Lower lobe of right lung (tissue), 2 donors: ENCODE results near the gene SSH2. TPM values are rescaled to one million over a fixed set of nuclear protein-coding genes. Genes with fewer than 3 reads are reported as not detected.

ENCODE experiments used
- ATAC-seq, 2 donors: fragments of 200-7000 bp; cut with Tn5 transposase; one replicate each; pipeline ENCODE4 v1.9.1; 2020 to 2022; ENCODE audit warnings: mild to moderate bottlenecking in 2 of 2, moderate library complexity in 2 of 2
- DNase-seq: peaks from one replicate; pipeline ENCODE4 v3.0.0-alpha.2; 2020
- H3K27ac ChIP-seq: fragments of 200-600 bp; one replicate; pipeline ENCODE4 v1.8.0; 2022
- H3K27me3 ChIP-seq: fragments of 200-600 bp; one replicate; pipeline ENCODE4 v1.8.0; 2022; ENCODE audit warnings: low read depth
- H3K36me3 ChIP-seq: fragments of 200-600 bp; one replicate; pipeline ENCODE4 v1.8.0; 2022; ENCODE audit warnings: mild to moderate bottlenecking
- H3K4me1 ChIP-seq: fragments of 200-600 bp; one replicate; pipeline ENCODE4 v1.8.0; 2022
- H3K4me3 ChIP-seq: fragments of 200-600 bp; one replicate; pipeline ENCODE4 v1.8.0; 2022; ENCODE audit warnings: mild to moderate bottlenecking
- H3K9me3 ChIP-seq: fragments of 200-600 bp; one replicate; pipeline ENCODE4 v1.8.0; 2022
- intact Hi-C: fragments of 100-400 bp; cut with DNase I; formaldehyde crosslinking; loops from one replicate; pipeline ENCODE4 v1.11.0; 2022
- total RNA-seq: library from RNA; stranded (reverse); fragmentation: NEBNext Ultra II Directional; extraction: Animal tissue kit (Norgen Biotek cat#: 25700); gene quantifications from one replicate; pipeline ENCODE4 v1.2.1, GENCODE V29; 2021
- TF ChIP-seq, protein P1 (sequence below): fragments of 200-600 bp; IDR thresholded peaks from one replicate; pipeline ENCODE4 v1.8.0; 2022; ENCODE audit warnings: antibody characterized with exemption, mild to moderate bottlenecking
- donor health status: DM: no; HTN: yes; CAD: no; lungs with severe emphysema.

The SSH2 gene
- total RNA-seq, 1 donor from 2014 or later: 105 TPM

DNA sequence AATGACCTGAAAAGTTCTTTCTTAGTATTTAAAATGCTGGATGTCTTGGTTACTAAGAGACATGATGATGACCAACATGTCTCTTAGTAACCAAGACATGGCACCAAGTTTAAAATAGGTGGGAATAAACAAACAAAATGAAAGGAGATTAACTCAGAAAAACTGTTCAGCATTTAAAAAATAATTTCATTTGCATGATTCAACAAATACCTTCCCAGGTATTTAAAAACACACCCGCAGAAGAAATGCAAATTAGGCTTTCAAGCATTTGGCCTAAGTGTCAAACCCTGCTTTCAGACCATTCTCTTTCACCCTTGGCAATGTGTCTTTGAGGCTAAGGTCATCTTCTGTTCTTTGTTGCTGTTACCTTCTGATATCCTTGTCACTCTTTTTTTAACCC, 215.9 kb downstream of the SSH2 start:
- no peaks in the 10 kb centered on the region for H3K36me3 ChIP-seq
- intact Hi-C loops: no loop called here
- peak overlapping the region; percentile 21 for H3K27ac ChIP-seq
- DNase-seq (no peak), ATAC-seq (no peak)
- no peak overlapping the region for H3K4me3 ChIP-seq
- no peaks in the 10 kb centered on the region for H3K9me3 ChIP-seq
- peaks cover 55% of the 10 kb centered on the region for H3K4me1 ChIP-seq
- TF ChIP-seq, protein P1, sequence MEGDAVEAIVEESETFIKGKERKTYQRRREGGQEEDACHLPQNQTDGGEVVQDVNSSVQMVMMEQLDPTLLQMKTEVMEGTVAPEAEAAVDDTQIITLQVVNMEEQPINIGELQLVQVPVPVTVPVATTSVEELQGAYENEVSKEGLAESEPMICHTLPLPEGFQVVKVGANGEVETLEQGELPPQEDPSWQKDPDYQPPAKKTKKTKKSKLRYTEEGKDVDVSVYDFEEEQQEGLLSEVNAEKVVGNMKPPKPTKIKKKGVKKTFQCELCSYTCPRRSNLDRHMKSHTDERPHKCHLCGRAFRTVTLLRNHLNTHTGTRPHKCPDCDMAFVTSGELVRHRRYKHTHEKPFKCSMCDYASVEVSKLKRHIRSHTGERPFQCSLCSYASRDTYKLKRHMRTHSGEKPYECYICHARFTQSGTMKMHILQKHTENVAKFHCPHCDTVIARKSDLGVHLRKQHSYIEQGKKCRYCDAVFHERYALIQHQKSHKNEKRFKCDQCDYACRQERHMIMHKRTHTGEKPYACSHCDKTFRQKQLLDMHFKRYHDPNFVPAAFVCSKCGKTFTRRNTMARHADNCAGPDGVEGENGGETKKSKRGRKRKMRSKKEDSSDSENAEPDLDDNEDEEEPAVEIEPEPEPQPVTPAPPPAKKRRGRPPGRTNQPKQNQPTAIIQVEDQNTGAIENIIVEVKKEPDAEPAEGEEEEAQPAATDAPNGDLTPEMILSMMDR: no peak
- no peaks in the 10 kb centered on the region for H3K27me3 ChIP-seq

DNA sequence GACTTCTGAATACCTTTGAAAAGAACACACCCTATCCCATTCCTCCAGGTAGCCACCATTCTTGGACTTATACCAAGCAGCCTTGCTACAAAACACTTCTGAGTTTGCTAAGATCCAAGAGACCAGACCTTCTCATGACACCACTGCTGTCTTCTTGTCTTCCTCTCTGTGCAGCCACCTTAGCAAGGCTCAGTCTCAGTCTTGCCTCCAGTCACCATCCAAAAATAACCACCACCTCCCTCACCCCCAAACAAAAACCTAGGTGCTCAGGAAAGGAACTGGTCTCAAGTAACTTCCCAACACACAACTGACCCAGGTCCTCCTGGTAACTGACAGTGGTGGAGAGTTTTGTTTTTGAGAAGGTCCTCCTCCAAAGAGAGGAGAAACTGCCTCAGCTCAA, 216.4 kb downstream of the SSH2 start:
- Histone ChIP-seq H3K27me3 (no peaks in the 10 kb centered on the region), H3K27ac (peak overlapping the region; percentile 21)

DNA sequence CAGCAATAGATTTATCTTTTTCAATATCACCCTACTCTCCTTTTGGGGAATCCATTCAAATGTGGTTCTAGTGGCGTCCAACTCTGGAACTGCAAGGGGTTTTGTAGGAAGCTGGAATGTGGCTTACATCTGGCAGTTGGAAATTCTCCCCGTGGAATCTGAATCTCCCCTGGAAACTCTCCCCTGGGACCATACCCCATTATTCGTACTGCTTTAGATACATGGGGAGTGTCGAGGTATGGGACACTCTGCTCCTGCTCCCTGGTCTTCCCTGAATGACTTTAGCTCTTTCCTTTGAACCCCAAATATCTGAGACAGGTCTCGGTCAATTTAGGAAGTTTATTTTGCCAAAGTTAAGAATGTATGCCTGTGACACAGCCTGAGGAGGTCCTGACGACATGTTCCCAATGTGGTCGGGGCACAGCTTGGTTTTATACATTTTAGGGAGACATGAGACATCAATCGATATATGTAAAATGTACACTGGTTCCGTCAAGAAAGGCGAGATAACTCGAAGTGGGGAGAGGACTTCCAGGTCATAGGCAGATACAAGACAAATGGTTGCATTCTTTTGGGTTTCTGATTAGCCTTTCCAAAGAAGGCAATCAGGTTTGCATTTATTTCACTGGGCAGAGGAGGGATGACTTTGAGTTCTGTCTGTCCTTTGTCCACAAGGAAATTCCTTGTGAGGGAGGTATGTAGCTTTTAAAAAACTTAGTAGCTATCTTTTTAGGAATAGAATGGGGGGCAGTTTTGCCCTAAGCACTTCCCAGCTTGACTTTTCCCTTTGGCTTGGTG, 218.2 kb downstream of the SSH2 start:
- H3K9me3 ChIP-seq: no peaks in the 10 kb centered on the region
- ATAC-seq: no peak
- peak overlapping the region; percentile 69 for H3K27ac ChIP-seq
- no peak for DNase-seq
- H3K36me3 ChIP-seq: no peaks in the 10 kb centered on the region
- H3K4me3 ChIP-seq: no peak overlapping the region
- TF ChIP-seq, protein P1: no peak
- intact Hi-C loops: no loop called here
- no peaks in the 10 kb centered on the region for H3K27me3 ChIP-seq
- peaks cover 72% of the 10 kb centered on the region for H3K4me1 ChIP-seq

More for the DNA sequence above, 216.4 kb downstream of the SSH2 start:
- Histone ChIP-seq H3K4me1 (peaks cover 56% of the 10 kb centered on the region), H3K4me3 (no peak overlapping the region), H3K36me3 (no peaks in the 10 kb centered on the region), H3K9me3 (no peaks in the 10 kb centered on the region)
- ATAC-seq (no peak), DNase-seq (no peak)
- intact Hi-C loops: no loop called here
- TF ChIP-seq, protein P1: no peak

DNA sequence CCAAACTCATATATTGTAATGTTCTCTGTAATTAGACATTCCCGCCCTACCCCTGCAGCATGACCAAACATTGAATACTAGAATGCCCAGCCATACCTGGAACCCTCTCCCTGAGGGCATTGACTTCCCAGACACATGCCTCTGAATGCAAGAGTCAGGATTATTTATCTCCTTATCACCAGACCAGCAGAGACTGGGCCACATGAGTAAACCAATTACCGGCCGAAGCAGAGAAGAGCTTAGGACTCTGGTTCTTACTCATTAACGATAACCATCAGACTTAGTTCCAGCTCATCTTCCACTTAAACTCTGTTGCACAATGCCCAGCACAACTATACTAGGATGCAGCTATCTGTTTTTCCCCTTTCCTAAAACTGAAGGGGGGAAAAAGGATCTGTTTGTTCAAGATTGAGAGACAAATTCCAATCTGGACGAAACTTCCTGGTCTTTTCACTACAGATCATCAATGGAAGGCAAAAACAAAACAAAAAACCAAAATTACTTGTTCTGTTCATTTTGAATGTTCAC, 219.1 kb downstream of the SSH2 start:
- Histone ChIP-seq H3K4me3 (no peak overlapping the region), H3K4me1 (peaks cover 75% of the 10 kb centered on the region), H3K27ac (peak overlapping the region; percentile 69), H3K9me3 (no peaks in the 10 kb centered on the region), H3K36me3 (no peaks in the 10 kb centered on the region), H3K27me3 (no peaks in the 10 kb centered on the region)
- intact Hi-C loops: no loop called here
- ATAC-seq (no peak), DNase-seq (no peak)
- TF ChIP-seq, protein P1: no peak

DNA sequence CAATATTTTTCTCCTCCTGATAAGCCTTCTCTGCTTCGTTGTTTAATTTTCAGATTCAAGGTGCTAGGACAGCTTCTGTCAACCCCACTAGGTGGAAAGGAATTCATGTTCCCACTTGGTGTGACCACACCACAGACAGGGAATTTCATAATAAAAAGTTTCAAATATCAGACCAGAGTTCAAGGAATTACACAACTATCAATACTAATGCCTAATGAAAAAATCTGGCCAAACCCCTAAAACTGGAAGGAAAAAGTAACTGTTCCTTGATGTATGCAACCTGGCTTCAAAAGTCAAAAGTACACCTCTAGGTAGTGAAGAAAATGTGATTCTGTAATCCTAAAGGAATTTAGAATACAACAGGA, 219.5 kb downstream of the SSH2 start:
- H3K4me1 ChIP-seq: peaks cover 75% of the 10 kb centered on the region
- H3K4me3 ChIP-seq: no peak overlapping the region
- intact Hi-C loops: no loop called here
- H3K36me3 ChIP-seq: no peaks in the 10 kb centered on the region
- H3K9me3 ChIP-seq: no peaks in the 10 kb centered on the region
- ATAC-seq (peak in 1 of 2 donors; percentile 33), DNase-seq (no peak)
- H3K27ac ChIP-seq: peak overlapping the region; percentile 69
- no peaks in the 10 kb centered on the region for H3K27me3 ChIP-seq
- TF ChIP-seq, protein P1: no peak
